IMR-90 (cell line): ENCODE results near the gene RNF123.

ENCODE experiments used
- BHLHE40 ChIP-seq: fragments of 150-350 bp; IDR thresholded peaks from 2 replicates; pipeline ENCODE4 v1.6.1; 2016; ENCODE audit warnings: mild to moderate bottlenecking, low read depth, low read length
- CEBPB ChIP-seq: IDR thresholded peaks from 2 replicates; pipeline ENCODE4 v1.6.1; 2012; ENCODE audit warnings: low read depth, low read length, improper control_type of control experiment
- CHD1 ChIP-seq: IDR thresholded peaks from 2 replicates; pipeline ENCODE4 v1.6.1; 2012; ENCODE audit warnings: low read depth, low read length, improper control_type of control experiment
- FOS ChIP-seq: fragments of 150-350 bp; IDR thresholded peaks from 2 replicates; pipeline ENCODE4 v1.6.1; 2016; ENCODE audit warnings: low read depth, low read length
- MAFK ChIP-seq: IDR thresholded peaks from 2 replicates; pipeline ENCODE4 v1.6.1; 2012; ENCODE audit warnings: low read depth, low read length, improper control_type of control experiment
- MXI1 ChIP-seq: IDR thresholded peaks from 2 replicates; pipeline ENCODE4 v1.6.1; 2012; ENCODE audit warnings: low read depth, mild to moderate bottlenecking, low read length, moderate library complexity, borderline replicate concordance
- POLR2A ChIP-seq: IDR thresholded peaks from 2 replicates; pipeline ENCODE4 v1.6.1; 2012; ENCODE audit warnings: mild to moderate bottlenecking, low read depth, low read length
- RAD21 ChIP-seq: IDR thresholded peaks from 2 replicates; pipeline ENCODE4 v1.6.1; 2012; ENCODE audit warnings: low read length, improper control_type of control experiment
- RCOR1 ChIP-seq: IDR thresholded peaks from 2 replicates; pipeline ENCODE4 v1.6.1; 2012; ENCODE audit warnings: mild to moderate bottlenecking, low read length, improper control_type of control experiment; ENCODE audit not compliant: insufficient replicate concordance
- RFX5 ChIP-seq: IDR thresholded peaks from 2 replicates; pipeline ENCODE4 v1.8.0; 2012; ENCODE audit warnings: low read depth, mild to moderate bottlenecking, low read length, moderate library complexity
- SMC3 ChIP-seq: fragments of 150-350 bp; IDR thresholded peaks from 2 replicates; pipeline ENCODE4 v1.6.1; 2016; ENCODE audit warnings: low read depth, mild to moderate bottlenecking, antibody characterized with exemption, low read length, moderate library complexity
- TF ChIP-seq, protein P1 (sequence below): conservative IDR thresholded peaks from 2 replicates; pipeline ENCODE4 v1.5.1; 2012; ENCODE audit warnings: mild to moderate bottlenecking, low read depth, low read length, improper control_type of control experiment
- TF ChIP-seq, protein P2 (sequence below): fragments of 150-350 bp; IDR thresholded peaks from 2 replicates; pipeline ENCODE4 v1.6.1; 2016; ENCODE audit warnings: low read depth, mild to moderate bottlenecking, low read length, moderate library complexity, borderline replicate concordance
- TF ChIP-seq, protein P3 (sequence below): fragments of 150-350 bp; IDR thresholded peaks from 2 replicates; pipeline ENCODE4 v1.6.1; 2017; ENCODE audit warnings: mild to moderate bottlenecking, antibody characterized with exemption, low read length, low read depth

DNA sequence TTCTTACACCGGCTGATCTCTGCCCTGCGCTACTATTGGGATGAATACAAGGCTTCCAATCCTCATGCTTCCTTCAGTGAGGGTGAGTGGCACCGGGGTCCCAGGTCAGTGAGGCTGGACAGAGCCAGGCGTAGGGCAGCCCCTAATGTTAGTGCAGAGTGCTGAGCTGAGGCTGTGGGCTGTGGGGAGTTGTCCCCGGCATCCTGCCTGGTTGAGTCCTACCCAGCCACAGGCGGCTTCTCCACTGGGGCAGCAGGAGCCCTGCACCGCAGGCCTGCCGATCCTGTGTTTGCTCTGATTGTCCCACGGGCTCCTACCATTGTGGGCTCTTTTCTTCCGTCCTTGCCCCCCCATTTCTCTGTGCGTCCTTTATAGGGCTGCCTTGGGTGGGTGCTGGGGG, 13.3 kb downstream of the RNF123 start:
- TF ChIP-seq, protein P1, sequence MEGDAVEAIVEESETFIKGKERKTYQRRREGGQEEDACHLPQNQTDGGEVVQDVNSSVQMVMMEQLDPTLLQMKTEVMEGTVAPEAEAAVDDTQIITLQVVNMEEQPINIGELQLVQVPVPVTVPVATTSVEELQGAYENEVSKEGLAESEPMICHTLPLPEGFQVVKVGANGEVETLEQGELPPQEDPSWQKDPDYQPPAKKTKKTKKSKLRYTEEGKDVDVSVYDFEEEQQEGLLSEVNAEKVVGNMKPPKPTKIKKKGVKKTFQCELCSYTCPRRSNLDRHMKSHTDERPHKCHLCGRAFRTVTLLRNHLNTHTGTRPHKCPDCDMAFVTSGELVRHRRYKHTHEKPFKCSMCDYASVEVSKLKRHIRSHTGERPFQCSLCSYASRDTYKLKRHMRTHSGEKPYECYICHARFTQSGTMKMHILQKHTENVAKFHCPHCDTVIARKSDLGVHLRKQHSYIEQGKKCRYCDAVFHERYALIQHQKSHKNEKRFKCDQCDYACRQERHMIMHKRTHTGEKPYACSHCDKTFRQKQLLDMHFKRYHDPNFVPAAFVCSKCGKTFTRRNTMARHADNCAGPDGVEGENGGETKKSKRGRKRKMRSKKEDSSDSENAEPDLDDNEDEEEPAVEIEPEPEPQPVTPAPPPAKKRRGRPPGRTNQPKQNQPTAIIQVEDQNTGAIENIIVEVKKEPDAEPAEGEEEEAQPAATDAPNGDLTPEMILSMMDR = no peak
- TF ChIP-seq RFX5 (no peak), POLR2A (no peak), BHLHE40 (no peak), RAD21 (no peak), CHD1 (no peak), RCOR1 (no peak), MXI1 (no peak), FOS (no peak), SMC3 (no peak), CEBPB (no peak), MAFK (no peak)
- TF ChIP-seq, protein P2, sequence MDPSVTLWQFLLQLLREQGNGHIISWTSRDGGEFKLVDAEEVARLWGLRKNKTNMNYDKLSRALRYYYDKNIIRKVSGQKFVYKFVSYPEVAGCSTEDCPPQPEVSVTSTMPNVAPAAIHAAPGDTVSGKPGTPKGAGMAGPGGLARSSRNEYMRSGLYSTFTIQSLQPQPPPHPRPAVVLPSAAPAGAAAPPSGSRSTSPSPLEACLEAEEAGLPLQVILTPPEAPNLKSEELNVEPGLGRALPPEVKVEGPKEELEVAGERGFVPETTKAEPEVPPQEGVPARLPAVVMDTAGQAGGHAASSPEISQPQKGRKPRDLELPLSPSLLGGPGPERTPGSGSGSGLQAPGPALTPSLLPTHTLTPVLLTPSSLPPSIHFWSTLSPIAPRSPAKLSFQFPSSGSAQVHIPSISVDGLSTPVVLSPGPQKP = no peak
- TF ChIP-seq, protein P3, sequence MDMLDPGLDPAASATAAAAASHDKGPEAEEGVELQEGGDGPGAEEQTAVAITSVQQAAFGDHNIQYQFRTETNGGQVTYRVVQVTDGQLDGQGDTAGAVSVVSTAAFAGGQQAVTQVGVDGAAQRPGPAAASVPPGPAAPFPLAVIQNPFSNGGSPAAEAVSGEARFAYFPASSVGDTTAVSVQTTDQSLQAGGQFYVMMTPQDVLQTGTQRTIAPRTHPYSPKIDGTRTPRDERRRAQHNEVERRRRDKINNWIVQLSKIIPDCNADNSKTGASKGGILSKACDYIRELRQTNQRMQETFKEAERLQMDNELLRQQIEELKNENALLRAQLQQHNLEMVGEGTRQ = no peak
